Measurements from ENCODE around the gene ASIC4.

Gene ASIC4, protein sequence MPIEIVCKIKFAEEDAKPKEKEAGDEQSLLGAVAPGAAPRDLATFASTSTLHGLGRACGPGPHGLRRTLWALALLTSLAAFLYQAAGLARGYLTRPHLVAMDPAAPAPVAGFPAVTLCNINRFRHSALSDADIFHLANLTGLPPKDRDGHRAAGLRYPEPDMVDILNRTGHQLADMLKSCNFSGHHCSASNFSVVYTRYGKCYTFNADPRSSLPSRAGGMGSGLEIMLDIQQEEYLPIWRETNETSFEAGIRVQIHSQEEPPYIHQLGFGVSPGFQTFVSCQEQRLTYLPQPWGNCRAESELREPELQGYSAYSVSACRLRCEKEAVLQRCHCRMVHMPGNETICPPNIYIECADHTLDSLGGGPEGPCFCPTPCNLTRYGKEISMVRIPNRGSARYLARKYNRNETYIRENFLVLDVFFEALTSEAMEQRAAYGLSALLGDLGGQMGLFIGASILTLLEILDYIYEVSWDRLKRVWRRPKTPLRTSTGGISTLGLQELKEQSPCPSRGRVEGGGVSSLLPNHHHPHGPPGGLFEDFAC

DNA sequence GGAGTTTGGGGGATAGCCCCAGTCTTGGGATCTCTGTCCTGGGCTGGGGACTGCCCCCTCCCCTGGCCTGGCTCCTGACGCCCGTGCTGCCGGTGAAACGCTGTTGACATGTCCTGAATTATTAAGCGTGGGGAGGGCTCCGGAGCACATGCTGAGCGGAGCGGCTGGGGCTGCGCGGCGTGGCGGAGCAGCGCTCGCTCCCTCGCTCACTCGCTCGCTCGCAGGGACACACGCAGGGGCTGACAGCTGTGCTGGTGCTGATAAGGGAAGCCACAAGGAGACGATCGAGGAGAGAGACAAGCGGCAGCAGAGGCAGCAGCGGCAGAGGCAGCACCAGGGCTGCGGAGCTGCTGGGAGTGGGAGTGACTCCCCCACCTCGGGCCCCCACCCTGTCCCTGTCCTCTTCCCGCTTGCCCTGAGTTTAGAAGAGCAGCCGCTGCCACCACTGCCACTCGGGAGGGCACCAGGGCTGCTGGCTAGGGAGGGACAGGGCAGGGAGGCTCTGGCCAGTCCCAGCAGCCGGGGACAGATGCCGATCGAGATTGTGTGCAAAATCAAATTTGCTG is at the start of gene ASIC4:
Gene ASIC4 (plus strand): TSS at position 287 of the 566 bp plus-strand sequence. CDS start 243 bp downstream, at position 530.
- no peak for DNase-seq (ENCODE audit: low read depth)

DNA sequence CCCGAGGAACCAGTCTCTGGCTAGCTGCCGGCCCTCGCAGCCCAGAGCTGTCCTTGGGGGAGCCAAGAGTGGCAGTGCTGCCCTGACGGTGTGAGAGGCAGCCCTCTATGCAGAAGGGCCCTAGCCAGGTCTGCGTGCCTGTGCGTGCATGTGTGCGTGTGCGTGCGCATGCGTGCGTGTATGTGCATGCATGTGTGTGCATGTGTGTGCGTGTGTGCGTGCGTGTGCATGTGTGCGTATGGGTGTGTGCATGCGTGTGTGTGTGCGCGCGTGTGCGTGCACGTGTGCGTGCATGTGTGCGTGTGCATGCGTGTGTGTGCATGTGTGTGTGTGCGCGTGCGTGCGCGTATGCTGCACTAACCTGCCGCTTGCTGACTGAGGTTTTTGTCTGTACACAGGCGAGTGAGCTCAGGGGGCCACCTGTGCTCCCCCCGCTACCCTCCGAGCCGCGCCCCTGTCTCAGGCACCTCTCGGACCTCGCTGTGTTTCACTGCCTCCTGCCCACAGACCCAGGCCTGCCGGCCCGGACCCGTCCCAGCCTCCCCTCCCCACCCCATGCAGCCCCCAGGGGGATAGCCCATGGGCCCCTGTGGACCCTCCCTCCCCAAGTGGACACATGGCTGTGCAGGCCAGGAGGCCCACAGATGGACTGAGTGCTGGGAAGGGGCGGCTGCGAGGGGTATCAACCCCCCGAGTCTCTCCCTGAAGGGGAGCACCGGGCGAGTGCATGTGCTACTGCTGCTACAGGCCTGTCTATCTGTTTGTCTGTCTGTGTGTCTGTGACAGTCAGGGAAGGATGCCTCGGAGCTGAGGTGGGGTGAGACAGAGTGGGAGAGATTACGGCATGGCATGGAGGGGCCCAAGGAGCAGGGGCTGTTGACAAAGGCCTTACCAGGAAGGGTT is 48.4 kb upstream of the ASIC4 start:
- DNase-seq (ENCODE audit: low read depth) = no peak

DNA sequence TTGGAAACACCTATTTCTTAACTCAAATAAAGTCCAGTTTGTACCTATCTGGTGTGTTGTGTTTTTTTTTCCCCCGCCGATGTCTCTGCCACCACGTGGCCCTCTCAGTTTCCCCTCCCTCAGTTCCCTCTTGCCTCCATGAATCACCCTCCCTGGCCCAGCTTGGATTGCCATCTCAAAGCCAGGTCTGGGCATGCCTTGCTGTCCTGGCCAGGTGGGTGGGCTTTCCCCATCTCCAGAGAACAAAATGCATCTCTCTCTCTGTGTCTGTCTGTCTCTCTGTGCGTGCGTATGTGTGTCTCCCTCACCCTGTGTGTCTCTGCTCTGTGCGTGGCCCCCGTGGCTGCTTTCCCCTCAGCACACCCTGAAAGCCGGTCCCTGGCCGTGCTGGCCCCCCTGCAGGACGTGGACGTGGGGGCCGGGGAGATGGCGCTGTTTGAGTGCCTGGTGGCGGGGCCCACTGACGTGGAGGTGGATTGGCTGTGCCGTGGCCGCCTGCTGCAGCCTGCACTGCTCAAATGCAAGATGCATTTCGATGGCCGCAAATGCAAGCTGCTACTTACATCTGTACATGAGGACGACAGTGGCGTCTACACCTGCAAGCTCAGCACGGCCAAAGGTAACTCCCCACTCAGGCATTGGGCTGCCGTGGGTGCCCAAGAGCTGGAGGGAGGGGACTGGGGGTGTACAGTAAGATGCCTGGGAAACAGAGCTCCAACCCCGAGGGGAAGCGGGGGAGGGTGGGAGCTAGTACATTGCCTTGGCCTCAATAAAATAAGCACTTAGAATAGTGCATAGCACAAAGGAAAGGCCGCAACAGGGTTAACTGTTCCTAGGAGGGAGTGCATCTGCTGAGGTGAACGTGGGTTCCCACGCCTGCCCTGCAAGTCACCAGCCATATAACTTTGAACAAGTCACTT is 47.2 kb upstream of the ASIC4 start:
- DNase-seq (ENCODE audit: low read depth) = no peak

DNA sequence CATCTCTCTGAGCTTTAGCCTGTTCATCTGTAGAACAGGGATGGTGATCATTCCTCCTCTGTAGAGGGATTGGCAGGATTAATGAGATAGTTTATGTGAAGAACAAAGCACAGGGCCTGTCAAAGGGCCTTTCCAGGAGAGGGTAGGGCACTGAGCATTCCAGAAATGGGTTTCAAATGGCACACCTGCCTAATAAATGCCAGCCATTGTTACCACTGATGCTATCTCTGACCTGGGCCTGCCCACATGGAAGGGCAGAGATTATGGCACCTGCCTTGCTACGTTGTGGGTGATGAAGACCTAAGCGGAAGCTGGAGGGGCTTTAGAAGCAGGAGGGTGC is 46.6 kb upstream of the ASIC4 start:
- no peak for DNase-seq (ENCODE audit: low read depth)

DNA sequence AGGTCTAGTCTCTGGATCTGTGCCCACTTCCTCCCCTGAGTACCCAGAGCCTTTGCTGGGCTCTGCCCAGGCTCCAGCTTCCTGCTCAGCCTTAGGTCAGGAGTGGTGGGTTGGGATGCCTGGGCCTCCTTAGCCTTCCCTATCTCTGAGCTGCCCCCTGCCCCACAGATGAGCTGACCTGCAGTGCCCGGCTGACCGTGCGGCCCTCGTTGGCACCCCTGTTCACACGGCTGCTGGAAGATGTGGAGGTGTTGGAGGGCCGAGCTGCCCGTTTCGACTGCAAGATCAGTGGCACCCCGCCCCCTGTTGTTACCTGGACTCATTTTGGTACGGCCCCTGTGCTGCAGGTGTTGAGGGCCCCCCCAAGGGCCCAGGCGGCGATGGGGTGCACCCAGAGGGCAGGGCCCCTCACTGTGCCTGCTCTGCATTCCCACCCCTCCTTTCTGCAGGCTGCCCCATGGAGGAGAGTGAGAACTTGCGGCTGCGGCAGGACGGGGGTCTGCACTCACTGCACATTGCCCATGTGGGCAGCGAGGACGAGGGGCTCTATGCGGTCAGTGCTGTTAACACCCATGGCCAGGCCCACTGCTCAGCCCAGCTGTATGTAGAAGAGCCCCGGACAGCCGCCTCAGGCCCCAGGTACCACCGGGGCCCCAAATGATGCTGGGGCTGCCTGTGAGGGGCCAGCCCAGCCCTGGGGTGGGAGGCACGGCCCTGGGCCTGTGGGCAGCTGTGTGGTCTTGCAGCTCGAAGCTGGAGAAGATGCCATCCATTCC is 45.7 kb upstream of the ASIC4 start:
- no peak for DNase-seq (ENCODE audit: low read depth)

DNA sequence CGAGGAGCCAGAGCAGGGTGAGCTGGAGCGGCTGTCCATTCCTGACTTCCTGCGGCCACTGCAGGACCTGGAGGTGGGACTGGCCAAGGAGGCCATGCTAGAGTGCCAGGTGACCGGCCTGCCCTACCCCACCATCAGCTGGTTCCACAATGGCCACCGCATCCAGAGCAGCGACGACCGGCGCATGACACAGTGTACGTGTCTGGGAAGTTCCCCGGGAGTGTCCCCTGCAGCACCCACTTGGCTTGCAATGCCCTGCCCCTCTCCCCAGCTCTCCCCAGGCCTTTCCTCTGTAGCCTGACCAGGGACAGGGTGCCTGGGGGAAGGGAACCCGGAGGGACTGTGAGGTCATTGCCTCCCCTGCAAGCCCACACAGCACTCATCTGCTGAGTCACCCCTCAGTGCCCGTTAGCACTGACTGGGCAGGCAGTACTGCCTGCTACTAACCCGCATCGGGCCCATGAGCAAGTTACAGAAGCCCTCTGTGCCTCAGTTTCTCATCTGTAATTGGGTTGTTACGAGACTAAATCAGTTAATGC is 45.0 kb upstream of the ASIC4 start:
- DNase-seq (ENCODE audit: low read depth) = no peak

DNA sequence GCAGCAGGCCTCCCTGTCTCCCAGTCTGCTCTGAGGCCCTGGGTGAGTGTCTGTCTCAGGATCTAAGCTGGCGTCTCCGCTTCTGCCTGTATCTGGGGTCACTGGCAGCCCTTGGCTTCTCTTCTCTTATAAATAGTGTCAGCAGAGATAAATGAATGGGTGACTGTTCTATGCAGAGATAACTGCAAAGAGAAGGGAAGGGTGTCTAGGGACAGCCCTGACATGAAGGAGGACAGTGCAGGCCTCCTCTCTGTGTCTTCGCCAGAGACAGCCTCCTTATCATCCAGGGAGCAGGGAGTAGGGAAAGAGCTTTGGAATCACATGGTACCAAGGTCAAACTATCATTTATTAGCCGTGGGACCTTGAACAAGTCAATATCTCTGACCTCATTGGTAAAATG is 43.9 kb upstream of the ASIC4 start:
- DNase-seq (ENCODE audit: low read depth) = no peak

DNA sequence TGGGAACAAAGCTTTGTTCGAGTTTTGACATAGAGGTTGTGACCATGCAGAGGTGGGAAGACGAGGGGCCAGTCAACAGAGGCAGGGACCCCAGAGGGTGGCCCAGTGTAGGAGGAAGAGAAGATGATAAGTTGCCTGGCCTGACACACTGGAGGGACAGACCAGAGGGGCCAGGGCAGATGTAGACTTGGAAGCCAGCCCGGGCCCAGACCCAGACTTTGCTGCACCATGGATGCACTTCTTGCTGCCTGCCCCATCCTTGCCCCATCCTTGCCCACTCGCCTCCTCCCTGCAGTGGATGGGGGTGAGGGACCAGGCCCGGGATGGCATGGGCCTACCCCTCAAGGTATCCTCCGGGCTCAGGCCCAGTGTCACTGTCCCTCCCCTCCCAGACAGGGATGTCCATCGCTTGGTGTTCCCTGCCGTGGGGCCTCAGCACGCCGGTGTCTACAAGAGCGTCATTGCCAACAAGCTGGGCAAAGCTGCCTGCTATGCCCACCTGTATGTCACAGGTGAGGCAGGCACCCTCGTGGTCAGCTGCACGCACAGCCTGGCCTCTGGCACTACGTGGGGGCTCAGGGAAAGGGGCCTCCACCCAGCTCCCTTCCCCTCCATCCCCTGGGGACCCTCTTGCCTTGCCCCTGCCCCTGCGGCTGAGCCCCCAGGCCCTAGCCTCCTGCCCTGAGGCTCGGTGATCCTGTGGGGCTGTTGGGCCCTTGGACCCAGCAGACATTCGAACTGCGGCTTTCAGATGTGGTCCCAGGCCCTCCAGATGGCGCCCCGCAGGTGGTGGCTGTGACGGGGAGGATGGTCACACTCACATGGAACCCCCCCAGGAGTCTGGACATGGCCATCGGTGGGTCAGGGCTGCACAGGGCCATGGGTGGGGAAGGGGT is 42.6 kb upstream of the ASIC4 start:
- DNase-seq (ENCODE audit: low read depth) = no peak

DNA sequence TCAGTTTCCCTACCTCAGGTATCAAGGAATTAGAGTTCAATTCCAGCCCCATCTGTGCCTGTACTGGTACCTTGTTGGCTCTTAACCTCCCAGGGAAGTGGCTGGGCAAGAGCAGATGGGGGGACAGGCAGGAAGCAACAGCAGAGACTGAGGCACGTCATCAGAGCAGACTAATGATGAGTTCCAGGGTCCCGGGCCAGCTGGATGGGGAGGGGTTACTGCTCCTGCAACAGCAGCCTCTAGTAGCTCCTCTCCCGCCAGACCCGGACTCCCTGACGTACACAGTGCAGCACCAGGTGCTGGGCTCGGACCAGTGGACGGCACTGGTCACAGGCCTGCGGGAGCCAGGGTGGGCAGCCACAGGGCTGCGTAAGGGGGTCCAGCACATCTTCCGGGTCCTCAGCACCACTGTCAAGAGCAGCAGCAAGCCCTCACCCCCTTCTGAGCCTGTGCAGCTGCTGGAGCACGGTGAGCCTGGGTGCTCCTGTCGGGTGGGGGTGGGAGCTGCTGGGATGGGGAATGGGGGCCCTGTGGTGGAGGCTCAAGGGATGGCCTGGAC is 41.6 kb upstream of the ASIC4 start:
- DNase-seq (ENCODE audit: low read depth) = no peak

DNA sequence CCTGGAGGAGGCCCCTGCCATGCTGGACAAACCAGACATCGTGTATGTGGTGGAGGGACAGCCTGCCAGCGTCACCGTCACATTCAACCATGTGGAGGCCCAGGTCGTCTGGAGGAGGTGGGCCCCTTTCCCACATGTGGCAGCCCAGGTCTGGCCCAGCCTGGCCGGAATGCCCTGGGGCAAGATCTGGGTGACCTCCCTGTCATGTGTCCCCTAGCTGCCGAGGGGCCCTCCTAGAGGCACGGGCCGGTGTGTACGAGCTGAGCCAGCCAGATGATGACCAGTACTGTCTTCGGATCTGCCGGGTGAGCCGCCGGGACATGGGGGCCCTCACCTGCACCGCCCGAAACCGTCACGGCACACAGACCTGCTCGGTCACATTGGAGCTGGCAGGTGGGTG is 40.8 kb upstream of the ASIC4 start:
- DNase-seq (ENCODE audit: low read depth) = no peak

DNA sequence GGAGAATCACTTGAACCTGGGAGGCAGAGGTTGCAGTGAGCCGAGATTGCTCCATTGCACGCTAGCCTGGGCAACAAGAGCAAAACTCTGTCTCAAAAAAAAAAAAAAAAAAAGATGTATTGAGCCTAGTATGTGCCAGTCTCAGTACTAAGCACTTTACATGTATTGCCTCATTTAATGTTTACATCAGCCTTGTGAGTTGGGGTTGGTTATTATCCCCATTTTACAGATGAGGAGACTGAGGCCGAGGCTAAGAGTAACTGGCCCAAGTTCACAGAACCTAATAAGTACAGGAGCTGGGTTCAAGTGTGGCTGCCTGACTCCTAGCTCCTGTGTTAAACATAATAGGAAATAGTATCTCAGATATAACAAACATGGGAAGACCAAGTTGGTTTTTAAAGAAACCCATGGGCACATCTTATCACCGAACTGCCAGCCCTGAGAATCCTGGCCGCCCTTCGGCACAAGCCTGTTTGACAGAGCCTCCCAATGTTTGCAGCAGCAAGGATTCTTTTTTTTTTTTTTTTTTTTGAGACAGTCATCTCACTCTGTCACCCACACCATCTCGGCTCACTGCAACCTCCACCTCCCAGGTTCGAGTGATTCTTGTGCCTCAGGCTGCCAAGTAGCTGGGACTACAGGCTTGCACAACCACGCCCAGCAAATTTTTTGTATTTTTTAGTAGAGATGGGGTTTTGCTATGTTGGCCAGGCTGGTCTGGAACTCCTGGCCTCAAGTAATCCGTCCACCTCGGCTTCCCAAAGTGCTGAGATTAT is 39.8 kb upstream of the ASIC4 start:
- DNase-seq (ENCODE audit: low read depth) = no peak

DNA sequence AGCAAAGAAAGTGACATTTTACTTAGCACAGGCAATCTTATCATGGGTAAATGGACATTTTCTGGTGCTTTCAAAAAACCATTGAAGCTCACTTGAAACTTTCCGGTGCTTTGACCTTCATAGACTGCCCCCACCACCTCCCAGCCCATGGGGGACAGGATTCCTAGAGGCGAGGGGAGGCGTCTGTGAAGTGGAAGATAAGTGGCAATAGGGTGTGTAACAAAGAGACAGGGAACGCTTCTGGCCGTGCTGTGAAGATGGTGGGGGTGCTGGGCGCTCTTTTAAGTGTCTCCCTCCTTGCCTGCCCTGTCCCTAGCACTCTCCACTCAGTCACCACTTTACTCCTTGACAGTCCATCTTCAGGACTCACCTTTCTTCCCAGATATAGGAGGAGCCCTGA is 39.0 kb upstream of the ASIC4 start:
- no peak for DNase-seq (ENCODE audit: low read depth)

DNA sequence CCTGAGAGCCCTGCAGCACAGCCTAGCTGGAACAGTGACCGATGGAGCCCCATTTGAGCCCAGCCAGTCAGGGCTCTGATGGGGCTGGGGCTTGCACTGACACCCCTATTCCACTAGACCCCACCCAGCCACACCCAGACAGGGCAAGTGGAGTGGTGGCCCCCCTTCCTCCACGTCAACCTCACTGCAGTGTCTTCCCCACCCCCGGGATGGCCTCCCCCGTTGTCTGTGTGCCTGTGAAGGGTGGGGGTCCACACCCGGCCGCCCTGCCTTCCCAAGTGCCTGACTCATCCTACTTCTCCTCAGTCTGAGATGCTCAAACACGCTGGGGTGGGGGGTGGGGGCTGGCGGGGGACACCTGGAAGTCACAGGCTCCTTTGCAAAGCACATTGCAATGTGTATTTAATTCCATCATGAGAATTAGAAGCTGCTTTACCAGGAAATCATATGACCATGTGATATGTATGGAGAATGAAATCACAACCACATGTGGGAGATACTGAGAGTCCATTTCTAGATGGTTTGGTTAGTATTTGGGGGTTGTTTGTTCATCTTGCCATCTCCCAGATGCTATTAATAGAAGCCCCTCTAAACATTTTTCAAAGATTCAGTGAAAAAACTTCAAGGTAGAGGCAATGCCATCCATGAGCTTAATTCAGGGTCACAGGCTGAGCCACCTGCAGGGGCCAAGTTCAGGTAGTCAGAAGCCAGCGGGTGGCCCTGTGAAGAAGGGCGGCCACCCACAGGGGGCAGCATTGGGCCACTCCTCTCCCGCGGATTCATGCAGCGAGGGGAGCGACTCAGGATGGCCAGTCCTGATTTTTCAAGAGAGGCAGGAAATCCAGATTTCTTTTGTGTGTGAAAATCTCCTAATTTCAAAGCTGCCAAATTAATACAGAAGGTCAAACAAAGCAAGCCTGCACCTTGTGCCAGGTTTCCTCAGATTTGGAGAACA is 38.3 kb upstream of the ASIC4 start:
- DNase-seq (ENCODE audit: low read depth) = peak; percentile 22

DNA sequence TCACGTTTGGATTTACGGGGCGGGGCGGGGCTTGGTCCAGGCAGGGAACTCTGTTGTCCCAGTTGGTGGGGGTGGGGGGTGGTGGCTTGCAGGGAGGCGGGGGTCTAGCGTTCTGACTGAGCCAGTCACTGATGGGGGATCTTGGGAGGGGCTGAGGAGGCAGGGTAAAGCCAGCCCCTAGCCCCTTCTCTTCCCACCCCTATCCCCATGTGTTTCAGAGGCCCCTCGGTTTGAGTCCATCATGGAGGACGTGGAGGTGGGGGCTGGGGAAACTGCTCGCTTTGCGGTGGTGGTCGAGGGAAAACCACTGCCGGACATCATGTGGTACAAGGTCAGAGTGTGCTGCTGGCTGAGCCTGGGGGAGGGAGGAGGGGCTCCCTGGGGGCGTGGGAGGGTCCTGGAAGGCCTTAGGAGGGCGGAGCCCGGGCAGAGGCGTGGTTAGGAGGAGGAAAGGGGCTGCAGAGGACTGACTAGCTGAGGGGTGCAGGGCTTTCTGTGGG is 37.6 kb upstream of the ASIC4 start:
- no peak for DNase-seq (ENCODE audit: low read depth)

DNA sequence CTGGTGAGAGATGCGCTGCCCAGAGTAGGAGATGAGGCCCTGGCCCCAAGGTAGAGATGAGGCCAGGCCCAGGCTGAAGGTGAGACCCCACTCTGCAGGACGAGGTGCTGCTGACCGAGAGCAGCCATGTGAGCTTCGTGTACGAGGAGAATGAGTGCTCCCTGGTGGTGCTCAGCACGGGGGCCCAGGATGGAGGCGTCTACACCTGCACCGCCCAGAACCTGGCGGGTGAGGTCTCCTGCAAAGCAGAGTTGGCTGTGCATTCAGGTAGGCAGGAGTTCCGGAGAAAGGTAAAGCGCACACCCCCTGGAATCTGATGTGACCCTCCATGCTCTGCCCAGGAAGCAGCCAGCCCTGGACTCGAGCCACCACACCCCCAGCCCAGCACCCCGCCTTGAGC is 37.1 kb upstream of the ASIC4 start:
- no peak for DNase-seq (ENCODE audit: low read depth)

DNA sequence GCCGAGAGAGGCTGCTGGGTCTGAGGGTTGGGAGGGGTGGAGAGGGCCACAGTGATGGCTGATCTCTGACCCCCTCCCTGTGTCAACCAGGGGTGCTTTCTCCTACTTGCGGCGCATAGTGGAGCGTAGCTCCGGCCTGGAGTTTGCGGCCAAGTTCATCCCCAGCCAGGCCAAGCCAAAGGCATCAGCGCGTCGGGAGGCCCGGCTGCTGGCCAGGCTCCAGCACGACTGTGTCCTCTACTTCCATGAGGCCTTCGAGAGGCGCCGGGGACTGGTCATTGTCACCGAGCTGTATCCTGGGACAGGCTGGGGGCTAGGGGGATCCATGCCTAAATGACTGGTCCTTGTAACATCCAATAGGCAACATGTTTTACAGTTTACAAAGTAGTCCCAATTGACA is 36.5 kb upstream of the ASIC4 start:
- DNase-seq (ENCODE audit: low read depth) = no peak

DNA sequence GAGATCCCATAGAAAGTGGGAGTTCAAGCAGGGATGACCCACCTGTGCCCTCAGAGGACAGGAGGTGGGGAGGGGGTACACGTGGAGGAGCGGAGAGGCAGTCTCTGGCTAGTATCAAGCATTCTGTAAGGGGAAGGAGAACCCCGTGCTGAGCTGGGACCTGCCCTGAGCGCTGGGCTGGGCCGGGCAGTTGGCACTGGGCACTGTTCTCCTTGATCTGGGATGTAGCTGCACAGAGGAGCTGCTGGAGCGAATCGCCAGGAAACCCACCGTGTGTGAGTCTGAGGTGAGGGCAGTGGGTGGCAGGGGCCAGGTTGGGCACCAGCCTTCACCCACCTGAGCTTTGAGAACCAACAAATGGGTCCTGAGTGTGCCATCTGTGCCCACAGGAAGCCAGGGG is 35.4 kb upstream of the ASIC4 start:
- no peak for DNase-seq (ENCODE audit: low read depth)

Data from activated T-helper 1 cell treated with Interleukin-2 at 50 U/mL for 16 hours (primary cell).